Cardiac septum (tissue), 1 donor: ENCODE data around the gene GLTP. TPM values are rescaled to one million over a fixed set of nuclear protein-coding genes. Genes with fewer than 3 reads are reported as not detected.
A peak's percentile ranks its signal among the peaks of the same experiment; 100 is the strongest.

Source experiments
- DNase-seq: peaks from one replicate; pipeline ENCODE4 v3.0.0-alpha.2; 2020; ENCODE audit warnings: low spot score
- intact Hi-C: fragments of 100-400 bp; cut with DNase I; formaldehyde crosslinking; loops from one replicate; pipeline ENCODE4 v1.14.0; 2022
- total RNA-seq: library from RNA; stranded (reverse); fragmentation: NEBNext Ultra II Directional; extraction: Animal tissue kit (Norgen Biotek cat#: 25700); gene quantifications from one replicate; pipeline ENCODE4 v1.2.1, GENCODE V29; 2021
- donor health status: DM: no; HTN: no; CAD: no.

Gene GLTP
- total RNA-seq, 1 donor from 2014 or later = 23.3 TPM

DNA sequence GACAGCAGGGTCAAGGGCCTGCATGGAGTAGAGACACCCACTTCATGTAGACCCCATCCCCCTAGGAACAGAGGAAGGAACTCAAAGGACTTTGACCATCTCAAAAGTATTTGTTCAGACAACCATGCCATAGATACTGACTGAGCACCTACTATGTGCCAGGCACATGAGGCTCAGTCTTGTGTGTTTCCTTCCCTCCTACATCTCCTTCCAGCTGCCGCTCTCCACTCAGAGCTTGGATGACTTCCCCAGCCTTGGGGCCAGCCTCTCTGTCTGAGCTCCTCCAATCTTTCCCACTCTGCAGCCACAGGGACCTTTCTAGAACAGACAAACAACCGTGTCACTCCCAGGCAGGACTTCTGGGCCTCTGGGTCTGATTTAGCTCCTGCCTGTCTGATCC is 49.6 kb downstream of the GLTP start:
- intact Hi-C loops = no loop called here

DNA sequence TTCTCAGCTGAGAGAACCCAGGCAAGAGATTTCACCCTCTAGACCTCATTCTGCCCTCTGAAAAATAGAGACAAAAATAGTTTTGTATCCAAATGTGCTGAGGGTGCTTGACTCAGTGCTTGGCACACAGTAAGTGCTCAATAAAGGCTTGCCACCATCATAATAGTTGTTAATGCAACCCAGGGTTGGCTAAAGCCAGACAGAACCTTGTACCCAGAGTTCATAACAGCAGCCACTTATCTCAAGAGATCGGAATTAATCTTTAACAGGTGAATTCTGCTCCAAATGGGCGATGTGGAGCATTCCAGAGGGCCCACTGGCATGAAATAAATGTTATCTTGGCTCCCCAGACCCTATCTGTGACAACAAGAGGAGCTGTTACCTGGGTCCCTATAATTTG is 50.1 kb downstream of the GLTP start:
- intact Hi-C loops = no loop called here
- DNase-seq = no peak

More for the DNA sequence above, 49.6 kb downstream of the GLTP start:
- DNase-seq = no peak

- intact Hi-C loops = no loop called here
Observed at GRCh38 chr12:109829667-109830066, 50.7 kb downstream of the GLTP start.

DNA sequence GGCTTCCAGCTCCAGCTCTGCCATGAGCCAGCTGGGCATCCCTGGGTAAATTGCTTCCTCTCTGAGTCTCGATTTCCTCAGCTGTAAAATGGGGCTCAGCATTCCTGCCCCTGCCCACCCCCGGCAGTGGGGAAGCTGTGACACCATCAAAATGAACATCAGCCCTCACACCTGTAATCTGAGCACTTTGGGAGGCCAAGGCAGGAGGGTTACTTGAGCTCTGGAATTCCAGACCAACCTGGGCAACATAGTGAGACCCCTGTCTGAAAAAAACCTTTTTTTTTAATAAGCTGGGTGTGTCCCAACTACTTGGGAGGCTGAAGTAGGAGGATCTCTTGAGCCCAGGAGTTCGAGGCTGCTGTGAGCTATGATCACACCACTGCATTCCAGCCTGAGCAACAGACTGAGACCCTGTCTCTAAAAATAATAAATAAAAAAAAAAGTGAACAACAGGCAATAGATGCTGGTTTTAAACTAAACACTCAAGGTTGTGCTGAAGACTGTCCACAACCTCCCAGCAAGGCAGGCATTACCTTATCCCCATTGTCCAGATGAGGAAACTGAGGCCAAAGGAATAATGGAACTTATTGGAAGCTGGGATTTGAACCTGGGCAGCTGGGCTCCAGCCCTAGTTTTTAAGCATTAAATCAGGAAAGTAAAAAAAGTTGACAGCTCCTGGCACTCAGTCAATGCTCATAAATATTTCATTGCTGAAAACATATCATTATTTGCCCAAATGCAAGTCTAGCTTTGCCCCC is 51.4 kb downstream of the GLTP start:
- intact Hi-C loops = no loop called here
- no peak for DNase-seq

More at GRCh38 chr12:109829667-109830066, 50.7 kb downstream of the GLTP start:
- no peak for DNase-seq

- intact Hi-C loops = no loop called here
Observed at GRCh38 chr12:109827566-109828550, 52.5 kb downstream of the GLTP start.

GRCh38 chr12:109827080-109827479 is 53.3 kb downstream of the GLTP start:
- intact Hi-C loops = no loop called here
- DNase-seq = no peak

More at GRCh38 chr12:109827566-109828550, 52.5 kb downstream of the GLTP start:
- DNase-seq = peak; percentile 91

DNA sequence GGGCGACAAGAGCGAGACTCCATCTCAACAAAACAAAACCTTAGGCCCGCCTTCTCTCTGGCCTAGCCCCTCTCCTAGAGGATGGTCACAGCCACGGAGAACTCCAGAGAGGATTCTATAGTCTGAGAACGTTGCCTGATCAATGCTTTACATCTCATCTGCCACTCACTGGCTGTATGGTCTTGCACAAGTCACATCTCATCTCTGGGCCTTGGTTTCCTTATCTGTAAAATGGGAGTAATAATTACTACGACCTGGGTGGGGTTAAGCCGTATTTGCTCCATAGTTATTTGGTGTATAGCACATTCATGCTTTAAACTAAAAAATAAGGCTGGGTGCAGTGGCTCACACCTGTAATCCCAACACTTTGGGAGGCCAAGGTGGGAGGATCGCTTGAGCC is 55.6 kb downstream of the GLTP start:
- intact Hi-C loops = no loop called here
- DNase-seq = no peak

- DNase-seq = no peak
- intact Hi-C loops = no loop called here
Observed at GRCh38 chr12:109822951-109823411, 57.4 kb downstream of the GLTP start.

- intact Hi-C loops = no loop called here
- DNase-seq = no peak
Observed at GRCh38 chr12:109822416-109822815, 57.9 kb downstream of the GLTP start.

GRCh38 chr12:109821968-109822367 is 58.4 kb downstream of the GLTP start:
- intact Hi-C loops = no loop called here

DNA sequence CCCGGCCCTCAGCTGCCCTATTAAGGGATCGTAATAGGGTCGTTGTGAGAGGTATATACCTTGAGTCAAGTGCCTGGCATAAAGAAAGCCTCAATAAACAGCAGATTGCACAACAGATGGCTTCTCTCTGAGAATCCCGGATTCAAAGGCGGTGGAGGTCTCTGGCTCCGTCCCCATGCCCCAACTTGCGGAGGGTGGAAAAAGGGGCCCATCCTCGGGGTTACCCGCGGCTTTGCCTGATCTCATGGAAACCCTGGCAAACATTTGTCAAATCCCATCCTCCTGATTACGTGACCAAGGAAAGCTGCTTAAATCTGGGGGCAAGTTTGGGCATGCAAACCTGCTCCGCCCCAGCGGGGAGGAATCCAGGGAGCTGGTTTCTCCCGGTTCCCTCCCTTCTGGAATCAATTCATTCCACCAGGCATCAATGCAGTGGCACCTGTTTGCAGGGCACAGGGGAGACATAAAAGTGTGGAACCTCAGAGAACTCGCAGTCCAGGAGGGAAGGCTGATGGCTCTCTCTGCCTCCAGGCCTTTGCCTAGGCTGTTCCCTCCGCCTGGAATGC is 59.4 kb downstream of the GLTP start:
- intact Hi-C loops = no loop called here
- no peak for DNase-seq

More at GRCh38 chr12:109821968-109822367, 58.4 kb downstream of the GLTP start:
- DNase-seq = no peak

DNA sequence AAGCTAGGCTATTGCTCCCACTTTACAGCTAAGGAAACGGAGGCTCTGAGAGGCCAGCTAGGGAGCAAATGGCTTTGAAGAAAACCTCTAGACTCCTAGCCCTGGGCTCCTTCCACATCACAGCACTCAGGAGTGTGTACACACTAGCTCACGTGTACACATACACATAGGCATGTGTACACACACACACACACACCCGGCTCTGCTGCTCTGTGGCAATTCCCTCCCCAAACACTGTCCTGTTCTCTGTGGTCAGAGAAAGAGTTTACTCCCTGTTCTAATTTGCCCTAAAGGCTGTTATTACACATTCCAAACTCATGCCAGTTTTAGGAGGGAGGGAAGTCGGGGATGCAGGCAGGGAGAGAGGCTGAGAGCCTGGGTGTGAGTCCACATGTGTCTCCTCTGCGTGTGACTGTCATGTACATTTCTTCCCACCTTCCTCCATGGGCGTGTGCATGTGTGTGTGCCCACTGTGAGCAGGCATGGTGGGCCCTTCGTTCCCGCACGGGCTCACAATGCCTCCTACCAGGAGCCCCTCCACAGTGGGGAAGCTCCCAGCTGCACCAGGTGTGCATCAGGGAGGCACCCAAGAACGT is 61.3 kb downstream of the GLTP start:
- no peak for DNase-seq
- intact Hi-C loops = no loop called here

GRCh38 chr12:109818253-109818652 is 62.1 kb downstream of the GLTP start:
- DNase-seq = no peak
- intact Hi-C loops = no loop called here

DNA sequence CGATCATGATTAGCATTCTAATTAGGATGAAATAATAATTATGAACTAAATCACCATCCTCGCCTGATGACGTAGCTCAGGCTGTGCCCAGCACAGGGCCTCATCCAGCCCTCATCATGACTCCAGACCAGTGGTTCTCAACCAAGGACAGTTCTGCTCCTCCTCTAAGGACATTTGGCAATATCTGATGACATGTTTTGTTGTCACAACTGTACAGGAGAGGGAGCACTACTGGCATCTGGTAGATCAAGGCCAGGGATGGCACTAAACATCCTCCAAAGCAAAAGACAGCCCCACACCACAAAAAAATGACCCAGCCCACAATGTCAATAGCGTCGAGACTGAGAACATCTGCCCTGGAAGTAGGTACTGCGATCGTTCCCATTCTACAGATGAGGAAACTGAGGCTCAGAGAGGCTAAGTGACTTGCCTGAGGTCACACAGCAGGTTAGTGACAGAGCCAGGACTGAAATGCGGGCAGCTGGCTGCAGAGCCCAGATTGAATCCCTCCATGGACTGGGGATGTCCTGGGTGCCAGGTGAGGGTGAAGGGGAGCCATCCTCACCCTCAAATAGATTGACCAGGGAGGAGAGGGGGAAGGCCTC is 62.6 kb downstream of the GLTP start:
- intact Hi-C loops = no loop called here
- no peak for DNase-seq

DNA sequence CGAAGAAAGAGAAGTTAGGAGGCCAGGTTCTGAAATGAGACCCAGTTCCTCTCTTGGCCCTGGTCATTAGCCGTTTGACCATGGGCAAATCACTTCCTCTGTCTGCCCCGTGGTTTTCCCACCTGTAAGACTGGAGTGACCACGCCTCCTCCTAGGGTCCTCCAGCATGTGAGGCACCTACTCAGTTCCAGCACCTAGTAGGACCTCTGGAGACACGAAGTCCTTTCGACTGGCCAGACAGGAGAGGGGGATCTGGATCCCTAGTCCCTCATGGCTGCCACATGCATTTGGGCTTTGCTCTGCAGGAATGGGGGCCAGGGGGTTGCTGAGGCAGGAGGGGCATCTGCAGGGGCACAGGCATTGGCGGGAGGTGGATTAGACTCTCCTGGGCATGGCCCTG is 63.5 kb downstream of the GLTP start:
- DNase-seq = no peak
- intact Hi-C loops = no loop called here

GRCh38 chr12:109815757-109816617 is 64.4 kb downstream of the GLTP start:
- DNase-seq = no peak
- intact Hi-C loops = no loop called here

DNA sequence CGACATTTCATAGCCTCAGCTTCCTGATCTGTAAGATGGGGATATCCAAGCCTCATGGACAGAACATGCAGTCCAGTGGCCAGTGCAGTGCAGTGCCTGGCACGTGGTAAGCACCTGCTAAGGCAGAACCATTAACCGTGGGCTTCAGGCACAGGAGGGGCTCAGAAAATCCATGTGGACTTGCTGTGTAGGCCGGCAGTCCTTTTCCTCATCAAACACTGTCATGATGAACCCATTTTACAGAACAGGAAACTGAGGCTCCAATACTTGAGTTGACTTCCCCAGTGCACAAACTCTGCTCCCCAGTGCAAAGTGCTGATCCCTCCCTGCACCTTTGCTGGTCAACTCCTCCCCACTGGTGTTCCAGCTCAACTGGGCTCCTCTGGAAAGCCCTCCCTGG is 65.1 kb downstream of the GLTP start:
- intact Hi-C loops = no loop called here
- DNase-seq = no peak

GRCh38 chr12:109814600-109815150 is 65.7 kb downstream of the GLTP start:
- intact Hi-C loops = no loop called here
- DNase-seq = no peak
